Neuronal stem cell (in vitro differentiated cells): ENCODE measurements around the gene EXOG.

ENCODE experiments used
- DNase-seq: peaks from one replicate; pipeline ENCODE4 v3.0.0-alpha.2; 2013; ENCODE audit warnings: low spot score
- H2AFZ ChIP-seq: one replicate; pipeline ENCODE4 v1.6.1; 2013; ENCODE audit warnings: mild to moderate bottlenecking, low read length, inconsistent platforms
- H2AK5ac ChIP-seq: 2 replicates; pipeline ENCODE4 v1.6.1; 2013; ENCODE audit warnings: low read depth, mild to moderate bottlenecking, inconsistent platforms, low read length, moderate library complexity, mixed read lengths
- H2BK120ac ChIP-seq: 2 replicates; pipeline ENCODE4 v1.6.1; 2013; ENCODE audit warnings: low read depth, mild to moderate bottlenecking, inconsistent platforms, low read length, moderate library complexity, mixed read lengths
- H2BK12ac ChIP-seq: one replicate; pipeline ENCODE4 v1.6.1; 2013; ENCODE audit warnings: low read length, inconsistent platforms
- H2BK15ac ChIP-seq: 2 replicates; pipeline ENCODE4 v1.6.1; 2013; ENCODE audit warnings: mild to moderate bottlenecking, low read length, inconsistent platforms, mixed read lengths
- H2BK5ac ChIP-seq: one replicate; pipeline ENCODE4 v1.6.1; 2013; ENCODE audit warnings: inconsistent platforms, mild to moderate bottlenecking, low read length, moderate library complexity
- H3K14ac ChIP-seq: one replicate; pipeline ENCODE4 v1.6.1; 2013; ENCODE audit warnings: low read length, inconsistent platforms
- H3K18ac ChIP-seq: 2 replicates; pipeline ENCODE4 v1.6.1; 2013; ENCODE audit warnings: low read length, inconsistent platforms
- H3K23ac ChIP-seq: 2 replicates; pipeline ENCODE4 v1.6.1; 2013; ENCODE audit warnings: low read depth, mild to moderate bottlenecking, mixed read lengths, low read length, inconsistent platforms; ENCODE audit not compliant: poor library complexity
- H3K27ac ChIP-seq: replicated peaks from 3 replicates; pipeline ENCODE4 v1.5.1; 2013; ENCODE audit warnings: low read length, inconsistent platforms
- H3K27me3 ChIP-seq, 3 experiments: 2 replicates each; pipeline ENCODE4 v1.6.1; 2013; ENCODE audit warnings: low read length in 3 of 3, mild to moderate bottlenecking in 2 of 3, inconsistent platforms in 1 of 3, low read depth in 1 of 3, mixed read lengths in 1 of 3, moderate library complexity in 1 of 3; ENCODE audit not compliant: control insufficient read depth in 3 of 3, insufficient read depth in 3 of 3
- H3K36me3 ChIP-seq, 2 donors: replicated peaks in 1 of 2; 2 replicates each; pipeline ENCODE4 v1.6.1; 2013; ENCODE audit warnings: low read length in 2 of 2; ENCODE audit not compliant: control insufficient read depth in 2 of 2, insufficient read depth in 2 of 2
- H3K4ac ChIP-seq: 2 replicates; pipeline ENCODE4 v1.6.1; 2013; ENCODE audit warnings: inconsistent platforms, mild to moderate bottlenecking, low read length, moderate library complexity
- H3K4me1 ChIP-seq, 2 donors: 1 replicate in 1 of 2; 2 replicates in 1 of 2; pipeline ENCODE4 v1.6.1; 2013; ENCODE audit warnings: low read length in 2 of 2, low read depth in 1 of 2; ENCODE audit not compliant: control insufficient read depth in 2 of 2, insufficient read depth in 1 of 2
- H3K4me2 ChIP-seq: one replicate; pipeline ENCODE4 v1.6.1; 2013; ENCODE audit warnings: mild to moderate bottlenecking, low read length, inconsistent platforms; ENCODE audit not compliant: insufficient read depth, poor library complexity, severe bottlenecking
- H3K4me3 ChIP-seq, 2 donors: 2 replicates each; pipeline ENCODE4 v1.5.1; 2013; ENCODE audit warnings: low read length in 2 of 2, mild to moderate bottlenecking in 2 of 2, inconsistent platforms in 1 of 2, moderate library complexity in 1 of 2
- H3K79me1 ChIP-seq: one replicate; pipeline ENCODE4 v1.6.1; 2013; ENCODE audit warnings: low read depth, mild to moderate bottlenecking, inconsistent platforms, low read length, moderate library complexity
- H3K9ac ChIP-seq: one replicate; pipeline ENCODE4 v1.6.1; 2013; ENCODE audit warnings: mild to moderate bottlenecking, low read depth, low read length, inconsistent platforms; ENCODE audit not compliant: poor library complexity
- H3K9me3 ChIP-seq, 2 donors: replicated peaks in 1 of 2; 2 replicates each; pipeline versions ENCODE3 to v1.6.1; 2013; ENCODE audit warnings: low read length in 2 of 2, mild to moderate bottlenecking in 2 of 2, inconsistent platforms in 1 of 2, low read depth in 1 of 2, mixed read lengths in 1 of 2, moderate library complexity in 1 of 2; ENCODE audit not compliant: control insufficient read depth in 2 of 2, insufficient read depth in 1 of 2
- H4K8ac ChIP-seq: one replicate; pipeline ENCODE4 v1.6.1; 2013; ENCODE audit warnings: low read depth, mild to moderate bottlenecking, inconsistent platforms, low read length, moderate library complexity
- H4K91ac ChIP-seq: one replicate; pipeline ENCODE4 v1.6.1; 2013; ENCODE audit warnings: low read length, low read depth, mild to moderate bottlenecking, inconsistent platforms; ENCODE audit not compliant: poor library complexity
- WGBS, 2 donors: extraction: QIAGEN DNeasy Blood & Tissue Kit; methylation state at CpG; one replicate each; pipeline ENCODE4 v1.1.7; 2013; ENCODE audit warnings: missing lambda C conversion rate in 2 of 2, mixed read lengths in 1 of 2; ENCODE audit not compliant: insufficient read length in 2 of 2, insufficient replicate concordance in 1 of 2; ENCODE audit errors: extremely low coverage in 2 of 2; 5-methylcytosine and 5-hydroxymethylcytosine counted together

Gene EXOG

GRCh38 chr3:38558864-38559263 lies 62.7 kb downstream of the EXOG start:
- Histone ChIP-seq H2AK5ac (no peak overlapping the region), H2BK15ac (no peak overlapping the region), H3K4me2 (no peak overlapping the region), H3K9ac (no peak overlapping the region), H3K4me3 (no peak overlapping the region), H3K27ac (no peak overlapping the region), H3K14ac (no peak overlapping the region), H4K8ac (no peak overlapping the region), H2BK12ac (no peak overlapping the region), H3K23ac (no peak overlapping the region), H2AFZ (no peak overlapping the region), H4K91ac (no peak overlapping the region), H3K4ac (no peak overlapping the region), H2BK120ac (no peak overlapping the region), H3K4me1 (no peaks in the 10 kb centered on the region), H3K79me1 (no peaks in the 10 kb centered on the region), H3K27me3 (peaks cover 0 to 15% (median 0%) of the 10 kb centered on the region in 3 experiments), H3K9me3 (peaks cover 0 to 4% of the 10 kb centered on the region in 2 donors), H2BK5ac (no peak overlapping the region), H3K36me3 (no peaks in the 10 kb centered on the region), H3K18ac (no peak overlapping the region)
- DNase-seq: no peak
- no CpG with 5 or more reads among the region's 1 CpG for WGBS, 2 donors

DNA sequence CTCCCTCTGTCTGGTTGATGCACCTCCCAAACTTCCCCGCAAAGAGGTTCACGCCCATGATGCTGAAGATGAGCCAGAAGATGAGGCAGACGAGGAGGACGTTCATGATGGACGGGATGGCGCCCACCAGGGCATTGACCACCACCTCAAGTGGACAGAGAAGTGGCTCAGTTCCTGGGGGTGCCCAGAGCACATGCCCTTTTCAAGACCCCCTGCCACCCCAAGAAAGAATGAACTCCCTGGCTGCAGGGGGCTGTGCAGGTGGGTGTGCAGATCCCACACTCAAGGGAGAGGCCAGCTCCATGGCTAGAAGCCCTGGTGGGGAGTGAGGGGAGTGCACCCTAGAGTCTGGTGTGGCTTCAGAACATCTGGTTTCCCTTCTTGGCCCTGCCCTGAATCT lies 64.1 kb downstream of the EXOG start:
- no peak overlapping the region for H2BK5ac ChIP-seq
- H3K14ac ChIP-seq: peak overlapping the region; percentile 73
- H3K27ac ChIP-seq: no peak overlapping the region
- H3K4me1 ChIP-seq: no peaks in the 10 kb centered on the region
- no peak overlapping the region for H2BK120ac ChIP-seq
- peaks cover 0 to 15% (median 0%) of the 10 kb centered on the region in 3 experiments for H3K27me3 ChIP-seq
- H3K4me2 ChIP-seq: no peak overlapping the region
- no peak overlapping the region for H2BK15ac ChIP-seq
- no peak overlapping the region for H3K4me3 ChIP-seq
- no peak overlapping the region for H2BK12ac ChIP-seq
- H3K18ac ChIP-seq: no peak overlapping the region
- H3K4ac ChIP-seq: no peak overlapping the region
- H2AFZ ChIP-seq: no peak overlapping the region
- no peak overlapping the region for H2AK5ac ChIP-seq
- H4K91ac ChIP-seq: no peak overlapping the region
- H3K9ac ChIP-seq: no peak overlapping the region
- H3K79me1 ChIP-seq: no peaks in the 10 kb centered on the region
- no peak overlapping the region for H3K23ac ChIP-seq
- H3K36me3 ChIP-seq: no peaks in the 10 kb centered on the region
- peaks cover 0 to 2% of the 10 kb centered on the region in 2 donors for H3K9me3 ChIP-seq
- no CpG with 5 or more reads among the region's 6 CpGs for WGBS, 2 donors
- no peak overlapping the region for H4K8ac ChIP-seq
- no peak for DNase-seq

DNA sequence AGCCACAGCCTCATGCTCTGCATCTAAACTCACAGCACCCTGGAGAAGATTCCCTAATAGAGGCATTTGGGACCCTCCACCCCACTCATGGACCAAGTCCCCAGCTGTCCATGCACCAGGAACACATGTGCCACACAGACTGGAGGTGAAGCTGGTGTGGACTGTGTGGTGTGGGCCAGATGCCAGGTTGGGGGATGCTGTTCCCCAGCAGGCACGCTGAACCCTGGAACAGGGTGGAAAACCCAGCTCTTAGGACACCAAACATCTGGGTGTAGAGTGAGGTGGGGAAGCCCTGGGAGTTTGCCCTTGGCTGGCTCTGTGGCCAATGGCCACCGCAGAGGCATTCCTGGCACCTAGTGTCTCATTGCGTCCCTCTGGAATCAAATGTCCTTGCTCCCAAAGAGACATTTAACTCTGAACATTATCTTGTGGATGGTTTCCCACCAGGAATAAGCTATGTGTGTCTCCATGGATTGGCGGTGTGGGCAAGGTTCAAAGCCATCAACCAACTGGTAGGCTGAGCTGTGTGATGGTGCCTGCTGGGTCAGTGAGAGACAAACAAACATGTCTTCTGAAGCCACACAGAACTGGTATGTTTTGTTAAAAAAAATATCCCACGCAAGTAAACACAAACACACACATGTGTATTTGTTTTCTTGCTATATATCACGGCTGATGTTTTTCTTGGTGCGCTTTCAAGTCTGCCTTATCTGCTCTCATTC lies 65.0 kb downstream of the EXOG start:
- Histone ChIP-seq H3K27me3 (peaks cover 0 to 15% (median 0%) of the 10 kb centered on the region in 3 experiments), H4K91ac (no peak overlapping the region), H3K36me3 (no peaks in the 10 kb centered on the region), H2BK12ac (no peak overlapping the region), H2BK5ac (no peak overlapping the region), H3K23ac (no peak overlapping the region), H3K4me3 (no peak overlapping the region), H3K4ac (no peak overlapping the region), H2AFZ (no peak overlapping the region), H3K79me1 (no peaks in the 10 kb centered on the region), H2BK120ac (no peak overlapping the region), H3K4me1 (no peaks in the 10 kb centered on the region), H3K27ac (no peak overlapping the region), H3K14ac (no peak overlapping the region), H3K9me3 (peaks cover 0 to 2% of the 10 kb centered on the region in 2 donors), H2AK5ac (no peak overlapping the region), H3K9ac (no peak overlapping the region), H4K8ac (no peak overlapping the region), H3K18ac (no peak overlapping the region), H2BK15ac (peak overlapping the region; percentile 28), H3K4me2 (no peak overlapping the region)
- no peak for DNase-seq
- no CpG with 5 or more reads among the region's 7 CpGs for WGBS, 2 donors

DNA sequence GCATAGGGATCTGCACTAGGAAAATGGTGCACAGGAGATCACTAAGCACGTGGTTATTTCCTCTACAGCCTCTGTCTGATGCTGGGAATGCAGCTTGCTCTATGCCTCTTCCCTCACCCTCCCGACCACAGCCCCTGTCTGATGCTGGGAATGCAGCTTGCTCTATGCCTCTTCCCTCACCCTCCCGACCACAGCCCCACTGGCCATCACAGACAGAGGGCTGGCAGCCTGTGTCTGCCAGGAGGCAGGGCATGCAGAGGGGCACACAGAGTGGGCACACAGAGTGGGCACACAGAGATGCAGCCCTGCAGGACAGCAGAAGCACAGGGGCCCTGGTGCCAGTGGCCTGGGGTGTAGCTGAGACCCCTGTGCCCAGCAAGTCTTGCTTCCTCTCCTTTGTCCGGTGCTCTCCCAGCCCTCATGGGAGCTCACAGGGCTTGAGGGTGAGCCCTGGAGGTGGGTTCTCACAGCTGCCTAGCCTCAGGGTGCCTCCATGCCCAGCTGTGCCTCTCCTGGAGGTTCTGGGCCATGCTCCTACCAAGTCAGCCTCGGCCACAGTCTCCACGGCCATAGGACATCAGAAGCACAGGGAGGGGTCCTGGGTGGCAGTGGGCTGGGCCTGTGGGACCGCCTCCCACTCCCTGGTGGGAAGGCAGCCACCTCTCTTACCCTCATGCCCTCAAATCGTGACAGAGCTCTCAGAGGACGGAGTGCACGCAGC lies 65.8 kb downstream of the EXOG start:
- Histone ChIP-seq H3K27ac (no peak overlapping the region), H2BK12ac (no peak overlapping the region), H3K79me1 (no peaks in the 10 kb centered on the region), H3K4me3 (no peak overlapping the region), H3K27me3 (peaks cover 0 to 15% (median 0%) of the 10 kb centered on the region in 3 experiments), H3K9me3 (peaks cover 0 to 3% of the 10 kb centered on the region in 2 donors), H3K23ac (no peak overlapping the region), H3K4ac (no peak overlapping the region), H4K91ac (peak overlapping the region; percentile 60), H3K4me1 (no peaks in the 10 kb centered on the region), H3K14ac (no peak overlapping the region), H2AFZ (no peak overlapping the region), H3K9ac (no peak overlapping the region), H2AK5ac (peak overlapping the region; percentile 50), H3K18ac (peak overlapping the region; percentile 57), H3K4me2 (no peak overlapping the region), H2BK120ac (no peak overlapping the region), H2BK5ac (no peak overlapping the region), H4K8ac (no peak overlapping the region), H2BK15ac (no peak overlapping the region), H3K36me3 (no peaks in the 10 kb centered on the region)
- WGBS, 2 donors: no CpG with 5 or more reads among the region's 10 CpGs
- no peak for DNase-seq
